GM12872 (cell line): ENCODE measurements around the gene ERVW-1.

Source experiments
- TF ChIP-seq, protein P1 (sequence below): IDR thresholded peaks from 3 replicates; pipeline ENCODE4 v1.5.1; 2011; ENCODE audit warnings: low read depth, mild to moderate bottlenecking, low read length, moderate library complexity; ENCODE audit not compliant: insufficient read depth

The ERVW-1 gene

DNA sequence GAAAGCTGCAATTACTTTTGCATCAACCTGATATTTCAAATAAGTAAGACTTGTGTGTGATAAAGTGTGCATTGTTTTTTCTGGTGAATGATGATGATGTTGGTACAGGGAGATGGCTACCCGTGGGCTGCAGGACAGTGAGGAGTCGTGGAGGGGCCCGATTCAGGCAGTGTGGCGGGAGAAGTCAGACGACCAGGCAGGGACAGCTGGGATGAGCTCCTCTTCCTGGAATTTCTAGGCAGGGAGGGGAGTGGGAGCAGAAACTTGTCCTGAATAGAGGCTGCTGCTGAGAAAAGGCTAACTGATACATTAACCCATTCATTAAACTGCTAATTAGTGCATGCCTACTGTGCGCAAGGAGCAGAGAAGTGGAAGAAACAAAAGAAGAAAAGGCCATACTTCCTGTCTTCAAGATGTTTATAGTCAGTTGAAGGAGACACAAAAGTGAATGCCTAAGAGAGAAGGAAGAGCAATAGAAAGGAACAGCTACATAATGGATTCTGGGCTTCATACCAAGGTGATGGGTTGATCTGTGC is 39.7 kb downstream of the ERVW-1 start:
- TF ChIP-seq, protein P1, sequence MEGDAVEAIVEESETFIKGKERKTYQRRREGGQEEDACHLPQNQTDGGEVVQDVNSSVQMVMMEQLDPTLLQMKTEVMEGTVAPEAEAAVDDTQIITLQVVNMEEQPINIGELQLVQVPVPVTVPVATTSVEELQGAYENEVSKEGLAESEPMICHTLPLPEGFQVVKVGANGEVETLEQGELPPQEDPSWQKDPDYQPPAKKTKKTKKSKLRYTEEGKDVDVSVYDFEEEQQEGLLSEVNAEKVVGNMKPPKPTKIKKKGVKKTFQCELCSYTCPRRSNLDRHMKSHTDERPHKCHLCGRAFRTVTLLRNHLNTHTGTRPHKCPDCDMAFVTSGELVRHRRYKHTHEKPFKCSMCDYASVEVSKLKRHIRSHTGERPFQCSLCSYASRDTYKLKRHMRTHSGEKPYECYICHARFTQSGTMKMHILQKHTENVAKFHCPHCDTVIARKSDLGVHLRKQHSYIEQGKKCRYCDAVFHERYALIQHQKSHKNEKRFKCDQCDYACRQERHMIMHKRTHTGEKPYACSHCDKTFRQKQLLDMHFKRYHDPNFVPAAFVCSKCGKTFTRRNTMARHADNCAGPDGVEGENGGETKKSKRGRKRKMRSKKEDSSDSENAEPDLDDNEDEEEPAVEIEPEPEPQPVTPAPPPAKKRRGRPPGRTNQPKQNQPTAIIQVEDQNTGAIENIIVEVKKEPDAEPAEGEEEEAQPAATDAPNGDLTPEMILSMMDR: no peak

DNA sequence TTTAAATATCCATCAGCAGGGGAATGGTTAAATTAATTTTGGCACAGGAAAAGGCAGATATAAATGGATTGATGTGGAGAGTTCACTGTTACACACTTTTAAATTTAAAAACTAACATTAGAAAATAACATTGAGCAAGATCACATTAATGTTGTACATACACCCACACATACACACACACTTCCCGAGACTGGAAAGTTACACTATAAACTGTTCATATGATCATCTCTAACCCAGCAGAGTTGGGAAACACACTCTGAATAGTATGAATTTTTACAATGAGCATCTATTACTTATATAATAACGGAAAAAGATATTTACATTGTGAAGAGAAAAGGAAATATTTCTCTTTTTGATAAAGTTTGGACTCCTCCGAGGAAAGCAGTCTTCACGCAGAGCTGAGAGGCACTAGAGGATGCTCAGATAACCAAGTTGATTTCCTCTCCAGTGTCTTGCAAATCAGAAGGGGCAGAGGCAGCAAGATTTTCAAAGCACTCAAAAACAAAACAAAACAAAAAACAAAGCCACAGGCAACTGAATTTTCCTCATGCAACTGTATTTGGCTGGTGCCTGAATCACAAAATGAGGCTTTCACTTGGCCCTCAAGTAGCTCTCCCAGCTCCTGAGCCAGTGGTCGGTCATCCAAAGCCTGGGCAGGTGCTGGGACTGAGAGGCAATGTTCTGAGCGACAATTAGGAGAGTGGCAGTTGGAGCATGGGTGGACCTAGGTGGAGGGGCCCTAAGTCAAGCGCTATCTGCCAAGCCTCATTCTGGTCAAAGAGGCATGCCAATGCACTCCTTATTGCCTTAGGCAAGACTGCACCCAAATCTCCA is 40.9 kb downstream of the ERVW-1 start:
- TF ChIP-seq, protein P1: no peak

DNA sequence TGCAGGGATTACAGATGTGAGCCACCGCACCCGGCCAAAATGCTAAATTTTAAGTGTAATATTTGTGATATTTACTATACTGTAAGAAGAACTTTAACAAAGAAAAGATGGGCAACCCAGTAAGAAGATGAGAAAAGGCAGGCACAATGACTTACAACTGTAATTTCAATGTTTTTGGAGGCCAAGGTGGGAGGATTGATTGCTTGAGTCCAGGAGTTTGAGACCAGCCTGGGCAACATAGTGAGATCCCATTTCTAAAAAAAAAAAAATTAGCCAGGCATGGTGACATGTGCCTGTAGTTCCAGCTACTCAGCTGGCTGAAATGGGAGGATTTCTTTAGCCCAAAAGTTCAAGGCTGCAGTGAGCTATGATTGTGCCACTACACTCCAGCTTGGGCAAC is 42.2 kb downstream of the ERVW-1 start:
- TF ChIP-seq, protein P1: no peak

DNA sequence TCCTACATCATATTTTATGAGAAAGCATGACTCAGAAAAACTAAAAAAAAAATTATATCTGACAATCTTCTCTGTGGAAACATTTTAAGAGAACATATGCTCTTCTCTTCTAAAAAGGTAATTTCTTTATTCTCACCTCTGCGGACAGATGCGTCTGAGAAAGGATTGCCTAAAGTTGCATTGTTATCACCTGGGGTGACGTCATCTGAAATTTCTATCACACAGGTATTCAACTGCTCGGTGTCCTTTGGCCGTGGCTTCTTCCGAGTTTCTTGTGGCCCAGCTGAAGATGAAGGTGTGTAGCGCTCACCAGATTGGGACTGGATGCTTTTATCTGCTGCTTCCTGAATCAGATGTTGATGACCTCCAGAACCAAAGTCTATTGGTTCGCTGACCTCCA is 44.7 kb downstream of the ERVW-1 start:
- TF ChIP-seq, protein P1: no peak

- TF ChIP-seq, protein P1: no peak
Observed at GRCh38 chr7:92432299-92432946, 45.3 kb downstream of the ERVW-1 start.

DNA sequence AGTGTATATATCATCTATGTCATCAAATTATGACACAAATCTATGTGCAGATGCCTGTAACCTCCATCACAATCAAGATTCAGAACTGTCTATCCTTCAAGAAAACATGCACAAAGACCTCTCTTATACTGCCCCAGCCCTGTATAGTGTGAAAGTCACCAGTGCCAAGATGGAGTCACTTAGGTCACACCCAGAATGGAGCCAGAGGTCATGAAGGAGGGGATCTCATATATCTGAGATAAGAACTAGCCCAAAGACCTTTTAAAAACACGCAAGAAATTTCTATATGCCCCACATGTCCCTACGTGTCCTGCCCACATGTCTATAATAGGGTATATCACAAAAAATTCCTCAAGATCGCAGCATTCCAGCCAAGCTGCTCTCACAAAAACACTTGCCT is 50.6 kb downstream of the ERVW-1 start:
- TF ChIP-seq, protein P1: no peak

DNA sequence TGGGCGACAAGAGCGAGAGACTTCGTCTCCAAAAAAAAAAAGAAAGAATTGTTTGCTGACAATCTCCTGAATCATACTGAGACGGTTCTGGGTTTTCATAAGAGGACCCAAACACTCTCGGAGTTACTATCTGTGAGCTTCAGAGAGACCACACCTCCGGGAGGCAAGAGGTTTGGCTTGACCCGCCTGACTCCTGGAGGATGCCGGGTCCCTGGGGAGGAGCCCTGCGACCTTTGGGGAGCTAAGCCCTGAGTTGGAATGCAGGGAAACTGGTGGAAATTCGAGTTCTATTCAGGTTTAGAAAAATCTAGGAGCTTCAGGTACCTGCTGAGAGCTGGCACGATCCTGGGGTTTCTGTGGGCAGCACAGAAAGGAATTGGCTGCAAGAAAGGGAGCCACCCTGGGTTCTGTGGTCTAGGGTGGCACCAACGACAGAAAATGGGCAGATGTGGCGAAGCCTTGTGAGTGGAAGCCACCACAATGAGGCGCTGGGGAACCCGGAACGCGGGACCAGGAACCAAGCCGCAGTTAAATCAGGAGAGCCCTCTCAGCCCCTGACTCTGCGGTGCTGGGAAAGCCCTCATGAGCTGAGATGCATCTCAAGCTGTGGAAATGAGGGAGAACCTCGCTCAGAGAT is 52.3 kb downstream of the ERVW-1 start:
- TF ChIP-seq, protein P1: no peak
